Retinal pigment epithelial cell (primary cell): ENCODE data around the gene PCDHA3.
"Not testable (repeated sequence)": the region's sequence is repeated elsewhere in the genome, so short reads cannot be mapped to it uniquely, and the experiment has no call there.

Experiments
- DNase-seq: peaks from one replicate; pipeline ENCODE4 v3.0.0-alpha.2; 2010; ENCODE audit warnings: low read depth
- H3K4me3 ChIP-seq: 2 replicates; pipeline ENCODE4 v1.5.1; 2011; ENCODE audit warnings: mild to moderate bottlenecking, low read length, control low read depth, moderate library complexity
- TF ChIP-seq, protein P1 (sequence below): conservative IDR thresholded peaks from 2 replicates; pipeline ENCODE4 v1.5.1; 2011; ENCODE audit warnings: low read depth, low read length, control low read depth, inconsistent platforms

Gene PCDHA3

DNA sequence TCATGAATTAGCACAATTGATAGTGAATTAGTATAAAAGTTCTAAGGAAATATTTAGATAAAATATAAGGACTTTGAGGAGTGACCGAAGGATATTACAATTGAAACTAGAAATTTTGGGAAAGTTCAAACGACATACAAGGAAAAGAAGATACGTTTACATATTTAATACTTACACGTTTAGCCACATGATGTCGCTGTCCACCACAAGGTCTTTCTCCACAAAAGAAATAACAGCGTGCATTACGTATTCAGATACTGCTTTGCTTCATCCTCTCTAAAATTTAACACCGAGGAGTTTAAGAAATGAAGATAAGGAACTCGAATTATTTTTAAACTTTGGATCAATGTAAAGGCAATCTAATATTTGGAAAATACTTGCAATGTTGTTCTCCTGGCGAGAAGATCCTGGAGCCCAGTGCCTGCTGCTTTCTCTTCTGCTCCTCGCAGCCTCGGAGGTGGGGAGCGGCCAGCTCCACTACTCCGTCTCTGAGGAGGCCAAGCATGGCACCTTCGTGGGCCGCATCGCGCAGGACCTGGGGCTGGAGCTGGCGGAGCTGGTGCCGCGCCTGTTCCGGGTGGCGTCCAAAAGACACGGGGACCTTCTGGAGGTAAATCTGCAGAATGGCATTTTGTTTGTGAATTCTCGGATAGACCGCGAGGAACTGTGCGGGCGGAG is at the start of gene PCDHA3:
Gene PCDHA3 (plus strand): TSS at position 242 of the 678 bp plus-strand sequence.
- H3K4me3 ChIP-seq, result no peak within 1 kb of the TSS
- TF ChIP-seq, protein P1, sequence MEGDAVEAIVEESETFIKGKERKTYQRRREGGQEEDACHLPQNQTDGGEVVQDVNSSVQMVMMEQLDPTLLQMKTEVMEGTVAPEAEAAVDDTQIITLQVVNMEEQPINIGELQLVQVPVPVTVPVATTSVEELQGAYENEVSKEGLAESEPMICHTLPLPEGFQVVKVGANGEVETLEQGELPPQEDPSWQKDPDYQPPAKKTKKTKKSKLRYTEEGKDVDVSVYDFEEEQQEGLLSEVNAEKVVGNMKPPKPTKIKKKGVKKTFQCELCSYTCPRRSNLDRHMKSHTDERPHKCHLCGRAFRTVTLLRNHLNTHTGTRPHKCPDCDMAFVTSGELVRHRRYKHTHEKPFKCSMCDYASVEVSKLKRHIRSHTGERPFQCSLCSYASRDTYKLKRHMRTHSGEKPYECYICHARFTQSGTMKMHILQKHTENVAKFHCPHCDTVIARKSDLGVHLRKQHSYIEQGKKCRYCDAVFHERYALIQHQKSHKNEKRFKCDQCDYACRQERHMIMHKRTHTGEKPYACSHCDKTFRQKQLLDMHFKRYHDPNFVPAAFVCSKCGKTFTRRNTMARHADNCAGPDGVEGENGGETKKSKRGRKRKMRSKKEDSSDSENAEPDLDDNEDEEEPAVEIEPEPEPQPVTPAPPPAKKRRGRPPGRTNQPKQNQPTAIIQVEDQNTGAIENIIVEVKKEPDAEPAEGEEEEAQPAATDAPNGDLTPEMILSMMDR, result peak; percentile 11
- DNase-seq, result no peak

DNA sequence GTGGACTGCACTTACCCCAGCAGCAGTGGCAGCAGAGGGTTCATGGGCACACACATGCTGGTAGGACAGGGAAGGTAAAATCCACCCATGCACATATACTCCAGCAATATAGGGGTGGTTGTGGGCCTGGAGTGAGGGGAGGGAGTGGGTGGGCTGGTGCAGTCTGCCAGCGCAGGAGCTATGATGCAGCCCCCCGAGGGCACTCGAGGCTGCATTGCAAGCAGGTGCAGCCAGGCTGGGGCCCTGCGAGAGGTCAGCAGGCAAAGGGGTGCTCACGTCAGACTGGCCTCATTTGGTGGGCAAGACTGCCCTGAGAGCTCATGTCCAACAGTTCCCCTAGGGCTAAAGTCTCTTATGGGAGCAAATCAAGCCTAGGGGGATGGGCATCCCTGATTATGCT is 47.3 kb upstream of the PCDHA3 start:
- H3K4me3 ChIP-seq, result no peak overlapping the region
- TF ChIP-seq, protein P1, result no peak
- no peak for DNase-seq

- no peak overlapping the region for H3K4me3 ChIP-seq
- TF ChIP-seq, protein P1, result no peak
- no peak for DNase-seq
These were observed 36.5 kb upstream of the PCDHA3 start for GRCh38 chr5:140764177-140764973.

- DNase-seq, result no peak
- no peak overlapping the region for H3K4me3 ChIP-seq
- TF ChIP-seq, protein P1, result no peak
These were observed 33.4 kb upstream of the PCDHA3 start for GRCh38 chr5:140767444-140767843.

- TF ChIP-seq, protein P1, result no peak
- DNase-seq, result no peak
- no peak overlapping the region for H3K4me3 ChIP-seq
These were observed 20.3 kb upstream of the PCDHA3 start for GRCh38 chr5:140780512-140780911.

- no peak within 1 kb of the TSS for H3K4me3 ChIP-seq
- DNase-seq, result no peak
- TF ChIP-seq, protein P1, result no peak
These were observed 14.8 kb upstream of the PCDHA3 start, which contains the start of gene PCDHA1 for GRCh38 chr5:140785905-140786686. PCDHA1 (plus strand) TSS chr5:140786140.

DNA sequence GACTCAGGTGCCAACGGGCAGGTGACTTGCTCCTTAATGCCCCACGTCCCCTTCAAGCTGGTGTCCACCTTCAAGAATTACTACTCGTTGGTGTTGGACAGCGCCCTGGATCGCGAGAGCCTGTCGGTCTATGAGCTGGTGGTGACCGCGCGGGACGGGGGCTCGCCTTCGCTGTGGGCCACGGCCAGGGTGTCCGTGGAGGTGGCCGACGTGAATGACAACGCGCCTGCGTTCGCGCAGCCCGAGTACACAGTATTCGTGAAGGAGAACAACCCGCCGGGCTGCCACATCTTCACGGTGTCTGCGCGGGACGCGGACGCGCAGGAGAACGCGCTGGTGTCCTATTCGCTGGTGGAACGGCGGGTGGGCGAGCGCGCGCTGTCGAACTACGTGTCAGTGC is 13.4 kb upstream of the PCDHA3 start:
- DNase-seq, H3K4me3 ChIP-seq: not testable (repeated sequence)

GRCh38 chr5:140787849-140788504 is 12.9 kb upstream of the PCDHA3 start:
- DNase-seq, H3K4me3 ChIP-seq: not testable (repeated sequence)
